Activated CD4-positive, alpha-beta T cell treated with anti-CD3 and anti-CD28 coated beads, Interleukin-2, Interleukin-4, amounts not matched to agents 100 ng/mL and 50 ng/mL, durations not matched to agents 16 hours and 8 hours (primary cell): Measurements from ENCODE around the gene LGR4.
A peak's percentile ranks its signal among the peaks of the same experiment; 100 is the strongest.

ENCODE experiments used
- DNase-seq: peaks from one replicate; pipeline ENCODE4 v3.0.0-alpha.2; 2020; ENCODE audit warnings: low spot score

Gene LGR4

GRCh38 chr11:27401280-27401832 is 71.2 kb downstream of the LGR4 start:
- DNase-seq, result no peak

- no peak for DNase-seq
Observed at GRCh38 chr11:27398400-27398770, 74.2 kb downstream of the LGR4 start.

- DNase-seq, result no peak
Observed at GRCh38 chr11:27397624-27398399, 74.8 kb downstream of the LGR4 start.

- DNase-seq, result no peak
Observed at GRCh38 chr11:27396259-27396839, 76.2 kb downstream of the LGR4 start.

- DNase-seq, result no peak
Observed at GRCh38 chr11:27395556-27396258, 76.9 kb downstream of the LGR4 start.

- DNase-seq, result no peak
Observed at GRCh38 chr11:27394781-27395228, 77.8 kb downstream of the LGR4 start.

- DNase-seq, result no peak
Observed at GRCh38 chr11:27392278-27393114, 80.1 kb downstream of the LGR4 start.

GRCh38 chr11:27391331-27392015 is 81.1 kb downstream of the LGR4 start:
- no peak for DNase-seq

- no peak for DNase-seq
Observed at GRCh38 chr11:27390318-27391295, 82.0 kb downstream of the LGR4 start.

GRCh38 chr11:27388869-27389268 is 83.7 kb downstream of the LGR4 start:
- peak; percentile 26 for DNase-seq

GRCh38 chr11:27388001-27388400 is 84.6 kb downstream of the LGR4 start:
- DNase-seq, result peak; percentile 29

GRCh38 chr11:27387362-27387761 is 85.2 kb downstream of the LGR4 start:
- peak; percentile 15 for DNase-seq

GRCh38 chr11:27386181-27386845 is 86.3 kb downstream of the LGR4 start:
- DNase-seq, result no peak

GRCh38 chr11:27385245-27385644 is 87.3 kb downstream of the LGR4 start:
- DNase-seq, result no peak

GRCh38 chr11:27384227-27384626 is 88.4 kb downstream of the LGR4 start:
- no peak for DNase-seq

- no peak for DNase-seq
Observed at GRCh38 chr11:27383645-27384044, 88.9 kb downstream of the LGR4 start.

- DNase-seq, result no peak
Observed at GRCh38 chr11:27381238-27381666, 91.3 kb downstream of the LGR4 start.

GRCh38 chr11:27380771-27381170 is 91.8 kb downstream of the LGR4 start:
- no peak for DNase-seq

- DNase-seq, result no peak
Observed at GRCh38 chr11:27379449-27379848, 93.1 kb downstream of the LGR4 start.
